Activated CD4-positive, alpha-beta T cell treated with anti-CD3 and anti-CD28 coated beads, Interleukin-2, amount 50 U/mL, for 1 hour (primary cell): Measurements from ENCODE around the gene BTBD9.

Source experiments
- DNase-seq: peaks from one replicate; pipeline ENCODE4 v3.0.0-alpha.2; 2020

The BTBD9 gene

GRCh38 chr6:38220069-38220723 lies 419.5 kb downstream of the BTBD9 start:
- no peak for DNase-seq

- DNase-seq = no peak
Observed at GRCh38 chr6:38218235-38218634, 421.5 kb downstream of the BTBD9 start.

GRCh38 chr6:38216451-38216850 lies 423.3 kb downstream of the BTBD9 start:
- DNase-seq = no peak

GRCh38 chr6:38215651-38216311 lies 423.9 kb downstream of the BTBD9 start:
- no peak for DNase-seq

- DNase-seq = no peak
Observed at GRCh38 chr6:38215225-38215624, 424.5 kb downstream of the BTBD9 start.

- no peak for DNase-seq
Observed at GRCh38 chr6:38214159-38214558, 425.6 kb downstream of the BTBD9 start.

GRCh38 chr6:38213251-38213658 lies 426.5 kb downstream of the BTBD9 start:
- DNase-seq = no peak

GRCh38 chr6:38212579-38212978 lies 427.1 kb downstream of the BTBD9 start:
- DNase-seq = no peak

GRCh38 chr6:38212116-38212515 lies 427.6 kb downstream of the BTBD9 start:
- no peak for DNase-seq

- no peak for DNase-seq
Observed at GRCh38 chr6:38209371-38210260, 430.1 kb downstream of the BTBD9 start.

- no peak for DNase-seq
Observed at GRCh38 chr6:38208028-38208427, 431.7 kb downstream of the BTBD9 start.

GRCh38 chr6:38207375-38207774 lies 432.4 kb downstream of the BTBD9 start:
- no peak for DNase-seq

- DNase-seq = no peak
Observed at GRCh38 chr6:38198219-38198618, 441.5 kb downstream of the BTBD9 start.

GRCh38 chr6:38195113-38195635 lies 444.6 kb downstream of the BTBD9 start:
- no peak for DNase-seq

GRCh38 chr6:38194589-38194988 lies 445.1 kb downstream of the BTBD9 start:
- DNase-seq = no peak

- no peak for DNase-seq
Observed at GRCh38 chr6:38194282-38194572, 445.5 kb downstream of the BTBD9 start.

- no peak for DNase-seq
Observed at GRCh38 chr6:38193481-38194281, 446.0 kb downstream of the BTBD9 start.

- DNase-seq = no peak
Observed at GRCh38 chr6:38193051-38193450, 446.7 kb downstream of the BTBD9 start.

- no peak for DNase-seq
Observed at GRCh38 chr6:38192487-38192886, 447.2 kb downstream of the BTBD9 start.

GRCh38 chr6:38192011-38192410 lies 447.7 kb downstream of the BTBD9 start:
- DNase-seq = no peak

- DNase-seq = no peak
Observed at GRCh38 chr6:38191418-38191817, 448.3 kb downstream of the BTBD9 start.

GRCh38 chr6:38188677-38189335 lies 450.9 kb downstream of the BTBD9 start:
- no peak for DNase-seq
